Effector memory CD8-positive, alpha-beta T cell (primary cell): ENCODE data around the gene SH2D6.

ENCODE experiments used
- ATAC-seq: fragments of 150-1000 bp; cut with Tn5 transposase; replicated peaks from 2 replicates; pipeline ENCODE4 v1.10.0; 2021; ENCODE audit warnings: mild to moderate bottlenecking, moderate library complexity
- DNase-seq, 3 experiments: peaks; one replicate each; pipeline ENCODE4 v3.0.0; 2021
- H3K27ac Mint-ChIP-seq, 2 donors: one replicate each; pipeline ENCODE4 v1.8.0; 2022; ENCODE audit warnings: mild to moderate bottlenecking in 2 of 2, mixed read lengths in 2 of 2, moderate library complexity in 2 of 2
- H3K27me3 Mint-ChIP-seq, 2 donors: one replicate each; pipeline ENCODE4 v1.8.0; 2022; ENCODE audit warnings: mixed read lengths in 2 of 2
- H3K36me3 Mint-ChIP-seq: one replicate; pipeline ENCODE4 v1.8.0; 2022; ENCODE audit warnings: mild to moderate bottlenecking, moderate library complexity, mixed read lengths; ENCODE audit not compliant: insufficient read depth
- H3K4me1 Mint-ChIP-seq, 2 donors: one replicate each; pipeline ENCODE4 v1.8.0; 2022; ENCODE audit warnings: low read depth in 2 of 2, mixed read lengths in 2 of 2
- H3K4me3 Mint-ChIP-seq, 2 donors: one replicate each; pipeline ENCODE4 v1.8.0; 2022; ENCODE audit warnings: mild to moderate bottlenecking in 2 of 2, mixed read lengths in 2 of 2, moderate library complexity in 2 of 2
- H3K9me3 Mint-ChIP-seq, 2 donors: one replicate each; pipeline ENCODE4 v1.8.0; 2022; ENCODE audit warnings: mixed read lengths in 2 of 2

SH2D6 gene

DNA sequence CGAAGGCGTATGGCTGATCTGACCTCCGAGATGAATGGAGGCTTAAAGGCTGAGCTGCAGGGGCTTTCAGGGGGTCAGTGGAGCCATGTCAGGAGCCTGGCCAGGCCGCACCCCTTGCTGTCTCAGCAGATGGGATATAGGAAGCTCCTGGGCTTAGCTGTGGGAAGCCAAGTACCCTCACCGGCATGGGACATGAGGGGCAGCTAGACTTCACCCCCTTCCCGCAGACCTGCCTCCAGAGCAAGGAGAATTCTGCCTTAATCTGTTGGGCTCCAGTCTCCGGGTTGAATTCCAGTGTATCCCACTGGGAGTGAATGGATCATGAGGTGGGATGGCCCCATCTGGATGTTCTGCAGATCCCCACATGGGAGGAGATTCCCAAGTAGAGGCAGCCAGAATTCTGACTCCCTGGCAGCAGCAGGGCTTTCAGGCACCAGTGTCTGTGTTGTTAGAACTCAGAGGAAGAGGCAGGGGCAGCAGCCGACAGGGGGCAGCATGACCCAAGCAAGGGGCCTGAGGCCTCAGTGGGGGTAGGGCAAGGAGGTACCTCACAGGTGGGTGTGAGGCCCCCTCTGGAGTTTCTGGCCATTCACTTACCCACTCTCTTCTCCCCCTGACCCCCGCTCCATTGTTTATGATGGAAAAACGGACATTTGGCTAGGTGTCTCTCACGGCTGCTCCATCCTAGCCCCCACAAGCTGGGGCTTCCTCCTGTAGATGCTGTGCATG is 27.4 kb upstream of the SH2D6 start:
- peak; percentile 58 to 68 (median 62) for DNase-seq
- ATAC-seq = peak; percentile 74
- Mint-ChIP-seq H3K9me3 (no peaks in the 10 kb centered on the region), H3K4me1 (peaks cover 0 to 1% of the 10 kb centered on the region in 2 donors), H3K36me3 (peaks cover 7% of the 10 kb centered on the region), H3K4me3 (no peak overlapping the region), H3K27ac (peak overlapping the region; percentile 26 to 68), H3K27me3 (no peaks in the 10 kb centered on the region)

GRCh38 chr2:85393836-85394235 is 24.7 kb upstream of the SH2D6 start:
- H3K9me3 Mint-ChIP-seq = no peaks in the 10 kb centered on the region
- peak overlapping the region in 1 of 2 donors; percentile 35 for H3K27ac Mint-ChIP-seq
- ATAC-seq = no peak
- H3K27me3 Mint-ChIP-seq = no peaks in the 10 kb centered on the region
- no peak for DNase-seq
- no peak overlapping the region for H3K4me3 Mint-ChIP-seq
- peaks cover 0 to 1% of the 10 kb centered on the region in 2 donors for H3K4me1 Mint-ChIP-seq
- peaks cover 5% of the 10 kb centered on the region for H3K36me3 Mint-ChIP-seq

- H3K9me3 Mint-ChIP-seq = no peaks in the 10 kb centered on the region
- peaks cover 0 to 1% of the 10 kb centered on the region in 2 donors for H3K4me1 Mint-ChIP-seq
- DNase-seq (no peak), ATAC-seq (no peak)
- H3K27ac Mint-ChIP-seq = peak overlapping the region in 1 of 2 donors; percentile 35
- peaks cover 5% of the 10 kb centered on the region for H3K36me3 Mint-ChIP-seq
- H3K27me3 Mint-ChIP-seq = no peaks in the 10 kb centered on the region
- no peak overlapping the region for H3K4me3 Mint-ChIP-seq
Observed at GRCh38 chr2:85394261-85394681, 24.2 kb upstream of the SH2D6 start.

GRCh38 chr2:85394976-85395375 is 23.5 kb upstream of the SH2D6 start:
- Mint-ChIP-seq H3K27ac (peak overlapping the region in 1 of 2 donors; percentile 35), H3K4me3 (no peak overlapping the region), H3K27me3 (no peaks in the 10 kb centered on the region), H3K4me1 (peaks cover 0 to 1% of the 10 kb centered on the region in 2 donors), H3K9me3 (no peaks in the 10 kb centered on the region), H3K36me3 (peaks cover 5% of the 10 kb centered on the region)
- DNase-seq = no peak
- no peak for ATAC-seq

DNA sequence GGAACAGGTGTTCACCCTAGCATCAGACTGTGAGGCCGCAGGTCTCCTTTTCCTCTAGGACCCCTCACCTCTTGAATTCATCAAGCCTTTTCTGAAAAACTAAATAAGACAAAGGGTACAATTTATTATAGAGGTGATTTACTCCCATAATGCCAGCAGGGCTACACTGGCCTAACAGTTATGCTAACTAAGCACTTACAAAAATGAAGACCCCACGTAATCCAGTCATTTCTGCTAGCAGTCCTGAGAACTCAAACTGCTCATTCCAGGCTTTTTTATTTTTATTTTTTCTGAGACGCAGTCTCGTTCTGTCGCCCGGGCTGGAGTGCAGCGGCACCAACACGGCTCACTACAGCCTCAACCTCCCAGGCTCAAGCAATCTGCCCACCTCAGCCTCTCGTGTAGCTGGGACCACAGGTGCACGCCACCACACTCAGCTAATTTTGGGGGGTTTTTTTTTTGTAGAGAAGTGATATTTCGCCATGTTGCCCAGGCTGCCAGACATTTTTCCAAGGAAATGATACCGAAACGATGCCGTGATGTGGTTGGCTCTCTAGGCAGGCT is 22.5 kb upstream of the SH2D6 start:
- Mint-ChIP-seq H3K27me3 (no peaks in the 10 kb centered on the region), H3K4me3 (no peak overlapping the region), H3K36me3 (no peaks in the 10 kb centered on the region), H3K9me3 (no peaks in the 10 kb centered on the region), H3K27ac (peak overlapping the region; percentile 32 to 35), H3K4me1 (peaks cover 0 to 1% of the 10 kb centered on the region in 2 donors)
- no peak for DNase-seq
- no peak for ATAC-seq

DNA sequence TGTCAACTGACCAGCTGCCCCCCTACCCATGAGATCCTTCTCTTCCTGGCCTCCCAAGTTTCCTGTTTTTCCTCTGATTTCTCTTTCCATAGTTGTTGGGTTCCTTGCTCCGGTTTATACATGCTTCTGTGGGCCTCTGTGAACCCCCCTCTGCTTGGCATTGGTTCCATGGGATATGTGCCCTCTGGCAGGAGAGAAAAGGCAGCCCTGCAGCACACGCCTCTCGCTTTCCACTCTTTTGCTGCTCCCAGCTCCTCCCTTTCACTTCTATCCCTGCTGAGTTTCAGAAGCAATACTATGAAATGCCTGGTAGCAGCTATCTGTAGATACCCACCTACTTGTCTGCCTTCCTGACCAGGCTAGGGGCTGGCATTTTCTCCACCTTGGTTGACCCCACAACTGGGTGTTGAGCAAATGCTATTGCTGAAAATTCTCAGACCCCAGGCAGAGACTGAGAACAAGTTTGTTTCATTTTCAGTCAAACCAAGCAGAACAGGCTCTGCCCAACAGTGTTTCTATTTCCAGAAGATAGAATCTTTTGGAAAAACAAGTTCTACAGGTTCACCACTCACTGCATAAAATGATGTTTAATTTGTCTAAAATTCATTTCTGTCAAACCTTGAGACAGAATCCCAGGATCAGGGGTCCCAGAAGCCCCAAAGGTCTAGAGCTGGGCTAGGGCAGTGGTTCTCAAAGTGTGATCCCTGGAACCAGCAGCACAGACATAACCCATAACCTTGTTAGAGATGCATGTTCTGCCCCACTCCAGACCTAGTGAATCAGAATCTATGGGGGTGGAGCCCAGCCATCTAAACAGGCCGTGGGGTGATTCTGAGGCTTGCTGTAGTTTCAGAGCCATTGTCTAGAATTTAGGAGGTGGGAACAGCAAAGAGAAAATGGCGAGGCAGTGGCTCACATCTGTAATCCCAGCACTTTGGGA is 21.7 kb upstream of the SH2D6 start:
- H3K4me3 Mint-ChIP-seq = no peak overlapping the region
- ATAC-seq (no peak), DNase-seq (no peak)
- H3K9me3 Mint-ChIP-seq = no peaks in the 10 kb centered on the region
- H3K4me1 Mint-ChIP-seq = peaks cover 0 to 1% of the 10 kb centered on the region in 2 donors
- H3K36me3 Mint-ChIP-seq = no peaks in the 10 kb centered on the region
- no peaks in the 10 kb centered on the region for H3K27me3 Mint-ChIP-seq
- peak overlapping the region; percentile 32 to 51 for H3K27ac Mint-ChIP-seq

DNA sequence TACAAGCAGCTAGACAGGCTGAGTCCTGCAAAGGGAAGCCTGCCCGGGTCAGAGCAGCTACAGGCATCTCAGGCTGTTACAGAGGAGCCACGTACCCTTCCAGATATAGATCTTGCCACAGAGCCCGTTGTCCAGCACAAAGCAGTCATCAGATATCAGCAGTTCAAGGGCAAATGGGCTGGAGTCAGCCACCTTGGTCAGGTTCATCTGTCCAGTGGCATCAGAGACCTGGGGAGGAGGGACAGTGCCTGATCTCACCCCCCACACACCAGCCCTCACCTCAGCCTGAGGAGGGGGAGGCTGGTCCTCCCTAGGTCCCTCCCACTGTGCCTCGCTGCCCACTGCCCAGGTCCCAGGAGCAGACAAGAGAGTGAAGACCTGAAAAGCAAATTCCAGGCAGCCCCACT is 20.6 kb upstream of the SH2D6 start:
- Mint-ChIP-seq H3K4me3 (no peak overlapping the region), H3K4me1 (no peaks in the 10 kb centered on the region), H3K27ac (peak overlapping the region in 1 of 2 donors; percentile 51), H3K9me3 (no peaks in the 10 kb centered on the region), H3K36me3 (no peaks in the 10 kb centered on the region), H3K27me3 (no peaks in the 10 kb centered on the region)
- DNase-seq = no peak
- no peak for ATAC-seq

- no peaks in the 10 kb centered on the region for H3K36me3 Mint-ChIP-seq
- H3K27ac Mint-ChIP-seq = peak overlapping the region in 1 of 2 donors; percentile 78
- ATAC-seq (no peak), DNase-seq (no peak)
- no peaks in the 10 kb centered on the region for H3K4me1 Mint-ChIP-seq
- H3K27me3 Mint-ChIP-seq = no peaks in the 10 kb centered on the region
- no peaks in the 10 kb centered on the region for H3K9me3 Mint-ChIP-seq
- no peak overlapping the region for H3K4me3 Mint-ChIP-seq
Observed at GRCh38 chr2:85398426-85399182, 19.9 kb upstream of the SH2D6 start.

- Mint-ChIP-seq H3K4me3 (no peak overlapping the region), H3K36me3 (no peaks in the 10 kb centered on the region), H3K27ac (peak overlapping the region in 1 of 2 donors; percentile 78), H3K27me3 (no peaks in the 10 kb centered on the region), H3K9me3 (no peaks in the 10 kb centered on the region), H3K4me1 (no peaks in the 10 kb centered on the region)
- DNase-seq (no peak), ATAC-seq (no peak)
Observed at GRCh38 chr2:85399183-85399455, 19.4 kb upstream of the SH2D6 start.

DNA sequence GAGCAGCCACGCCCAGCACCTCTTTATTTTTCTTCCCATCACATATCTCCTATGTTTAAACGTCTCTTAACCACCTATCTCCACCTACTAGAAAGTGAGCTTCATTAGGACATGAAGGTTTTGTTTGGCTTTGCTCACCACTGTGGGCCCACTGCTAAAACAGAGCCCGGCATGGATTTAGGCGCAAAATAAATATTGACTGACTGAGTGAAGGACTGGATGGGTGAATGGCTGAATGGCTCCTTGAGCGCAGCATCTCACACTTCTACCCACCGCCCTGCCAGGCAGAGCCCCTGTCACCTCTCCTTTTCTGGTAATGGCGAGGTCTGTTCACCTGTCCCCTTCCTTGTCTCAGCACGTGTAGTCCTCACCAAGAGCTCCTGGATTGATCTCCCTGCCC is 18.5 kb upstream of the SH2D6 start:
- Mint-ChIP-seq H3K9me3 (no peaks in the 10 kb centered on the region), H3K36me3 (no peaks in the 10 kb centered on the region)

DNA sequence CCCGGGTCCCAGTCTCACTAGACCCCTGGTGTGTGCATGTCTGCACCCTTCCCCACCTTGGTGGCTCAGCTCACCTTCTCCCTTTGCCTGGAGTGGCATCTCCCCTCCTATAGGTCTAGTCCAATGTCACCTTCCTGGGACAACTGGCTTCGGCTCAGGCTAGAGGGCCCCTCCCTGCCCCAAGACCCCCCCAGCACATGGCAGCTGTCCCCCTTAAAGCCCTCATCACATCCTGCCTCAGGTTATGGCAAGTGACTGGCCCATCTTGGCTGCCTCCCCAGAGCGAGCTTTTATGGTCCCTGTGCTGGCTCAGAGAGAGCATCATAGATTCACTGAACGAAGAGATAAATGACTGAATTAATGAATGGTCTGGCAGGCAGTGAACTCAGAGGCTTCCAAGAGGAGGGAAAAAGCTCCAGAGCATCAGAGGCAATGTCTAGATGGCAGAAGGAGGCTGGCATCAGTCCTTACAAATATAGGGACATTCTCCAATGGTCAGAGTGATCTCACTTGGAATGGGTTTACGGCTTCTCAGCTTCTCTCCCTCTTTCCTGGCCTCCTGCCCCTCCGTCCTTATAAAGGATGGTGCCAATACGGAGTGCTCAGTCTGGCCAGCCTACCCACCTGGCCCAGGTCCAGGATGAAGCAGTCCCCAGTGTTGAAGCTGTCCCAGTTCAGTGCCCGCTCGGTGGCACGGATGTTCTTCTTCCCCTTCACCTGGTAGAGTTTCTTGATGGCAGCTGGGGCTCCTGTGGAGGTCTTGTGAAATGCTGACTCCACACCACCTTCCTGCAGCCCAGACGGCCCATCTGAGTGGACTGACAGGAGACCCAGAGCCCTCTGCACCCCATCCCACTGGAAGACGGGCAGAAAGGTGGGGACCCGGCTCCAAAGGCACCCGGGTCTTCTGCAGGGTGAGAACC is 17.7 kb upstream of the SH2D6 start:
- Mint-ChIP-seq H3K27ac (peak overlapping the region in 1 of 2 donors; percentile 12), H3K36me3 (peaks cover 3% of the 10 kb centered on the region), H3K9me3 (no peaks in the 10 kb centered on the region), H3K4me3 (no peak overlapping the region), H3K4me1 (peaks cover 6 to 7% of the 10 kb centered on the region in 2 donors), H3K27me3 (no peaks in the 10 kb centered on the region)
- no peak for ATAC-seq
- DNase-seq = no peak

More for the DNA sequence above, 18.5 kb upstream of the SH2D6 start:
- Mint-ChIP-seq H3K4me1 (no peaks in the 10 kb centered on the region), H3K4me3 (no peak overlapping the region), H3K27ac (no peak overlapping the region), H3K27me3 (no peaks in the 10 kb centered on the region)
- ATAC-seq = no peak
- DNase-seq = no peak

GRCh38 chr2:85401464-85401805 is 17.1 kb upstream of the SH2D6 start:
- H3K36me3 Mint-ChIP-seq = peaks cover 6% of the 10 kb centered on the region
- no peak overlapping the region for H3K4me3 Mint-ChIP-seq
- no peaks in the 10 kb centered on the region for H3K9me3 Mint-ChIP-seq
- ATAC-seq (no peak), DNase-seq (no peak)
- peak overlapping the region in 1 of 2 donors; percentile 12 for H3K27ac Mint-ChIP-seq
- peaks cover 6 to 10% of the 10 kb centered on the region in 2 donors for H3K4me1 Mint-ChIP-seq
- no peaks in the 10 kb centered on the region for H3K27me3 Mint-ChIP-seq
